ENCODE measurements around the gene ATP23.
A peak's percentile ranks its signal among the peaks of the same experiment; 100 is the strongest.

ATP23 gene

DNA sequence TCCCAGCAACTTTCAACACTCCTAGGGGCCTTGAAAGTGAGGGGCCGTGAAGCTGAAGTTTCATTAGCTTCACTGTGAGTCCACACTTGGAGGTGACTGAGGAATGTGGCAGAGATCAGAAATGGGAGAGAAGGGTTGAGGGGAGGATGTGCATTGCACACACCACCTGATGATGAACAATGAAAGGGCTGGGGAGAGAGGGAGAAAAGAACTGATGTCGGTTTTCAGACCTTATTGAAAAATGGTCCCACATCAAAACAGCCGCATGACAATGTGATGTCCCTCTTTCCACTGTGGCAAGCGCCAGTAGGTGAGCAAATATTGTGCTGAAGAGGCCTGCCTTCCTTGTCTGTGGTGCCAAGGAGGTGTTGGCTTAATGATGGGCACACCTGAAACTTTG is 32.3 kb upstream of the ATP23 start:
- DNase-seq, result no peak

DNA sequence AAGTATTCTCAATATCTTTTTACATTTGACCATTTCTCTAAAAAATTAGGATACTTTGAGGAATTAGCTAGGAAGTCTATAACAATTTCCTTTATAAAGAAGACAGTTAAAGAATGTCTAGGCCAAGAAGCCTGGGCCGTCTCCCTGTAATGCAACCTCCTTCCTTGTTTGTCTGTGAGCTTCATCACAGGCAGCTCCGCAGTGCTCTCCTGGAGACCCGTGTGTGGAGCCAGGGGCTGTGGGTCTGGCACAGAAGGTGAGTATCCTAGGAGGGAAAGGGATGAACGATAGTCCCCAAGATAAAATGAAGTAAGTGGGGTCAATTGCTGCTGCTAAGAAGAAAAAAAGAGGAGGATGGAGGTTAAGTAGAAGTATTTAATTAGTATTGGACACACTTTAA is 31.8 kb upstream of the ATP23 start:
- DNase-seq, result no peak

- DNase-seq, result no peak
Observed at GRCh38 chr12:57918147-57918546, 23.2 kb upstream of the ATP23 start.

- no peak for DNase-seq
Observed at GRCh38 chr12:57927086-57927485, 14.3 kb upstream of the ATP23 start.

DNA sequence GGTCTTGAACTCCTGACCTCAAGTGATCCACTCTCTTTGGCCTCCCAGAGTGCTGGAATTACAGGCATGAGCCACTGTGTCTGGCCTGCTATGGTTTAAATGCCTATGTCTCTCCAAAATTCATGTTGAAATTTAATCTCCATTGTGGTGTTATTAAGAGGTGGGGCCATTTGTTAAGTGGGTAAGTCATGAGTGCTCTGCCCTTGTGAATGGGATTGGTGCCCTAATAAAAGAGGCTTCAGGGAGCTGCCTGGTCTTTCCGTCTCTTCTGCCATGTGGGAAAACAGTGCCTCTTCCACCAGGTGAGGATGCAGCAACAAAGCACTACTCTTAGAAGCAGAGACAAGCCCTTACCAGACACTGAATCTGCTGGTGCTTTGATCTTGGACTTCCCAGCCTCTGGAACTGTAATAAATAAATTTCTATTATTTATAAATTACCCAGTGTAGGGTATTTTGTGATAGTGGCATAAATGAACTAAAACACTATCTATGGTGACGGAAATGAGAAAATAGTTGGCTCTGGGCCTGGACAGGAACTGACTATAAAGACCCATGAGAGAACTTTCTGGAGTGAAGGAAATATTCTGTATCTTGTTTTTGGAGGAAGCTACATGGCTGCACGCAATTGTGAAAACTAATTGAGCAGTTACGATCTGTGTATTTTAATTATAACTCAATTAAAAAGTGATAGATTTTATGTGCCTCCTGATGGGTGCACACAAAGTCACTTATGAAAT is 12.1 kb upstream of the ATP23 start:
- no peak for DNase-seq

- no peak for DNase-seq
Observed at GRCh38 chr12:57934819-57935218, 6.5 kb upstream of the ATP23 start.

DNA sequence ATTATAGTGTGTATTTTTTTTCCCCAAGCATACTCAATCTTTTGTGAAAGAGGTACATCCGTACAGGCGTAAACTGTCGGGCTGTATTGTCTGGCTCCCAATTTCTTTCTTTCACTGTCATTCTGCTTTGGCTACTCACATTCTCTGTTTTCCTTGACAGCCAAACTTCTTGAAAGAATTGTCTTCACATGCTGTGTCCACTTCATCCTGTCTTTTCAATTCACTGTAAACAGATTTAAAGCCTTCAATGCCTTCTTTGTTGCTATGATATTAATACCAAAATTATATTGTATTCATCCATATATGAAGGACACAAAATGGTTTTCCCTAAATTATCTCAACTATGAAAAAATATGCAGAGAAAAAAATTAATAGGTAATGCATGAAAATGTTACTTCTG is 6.0 kb upstream of the ATP23 start:
- no peak for DNase-seq

DNA sequence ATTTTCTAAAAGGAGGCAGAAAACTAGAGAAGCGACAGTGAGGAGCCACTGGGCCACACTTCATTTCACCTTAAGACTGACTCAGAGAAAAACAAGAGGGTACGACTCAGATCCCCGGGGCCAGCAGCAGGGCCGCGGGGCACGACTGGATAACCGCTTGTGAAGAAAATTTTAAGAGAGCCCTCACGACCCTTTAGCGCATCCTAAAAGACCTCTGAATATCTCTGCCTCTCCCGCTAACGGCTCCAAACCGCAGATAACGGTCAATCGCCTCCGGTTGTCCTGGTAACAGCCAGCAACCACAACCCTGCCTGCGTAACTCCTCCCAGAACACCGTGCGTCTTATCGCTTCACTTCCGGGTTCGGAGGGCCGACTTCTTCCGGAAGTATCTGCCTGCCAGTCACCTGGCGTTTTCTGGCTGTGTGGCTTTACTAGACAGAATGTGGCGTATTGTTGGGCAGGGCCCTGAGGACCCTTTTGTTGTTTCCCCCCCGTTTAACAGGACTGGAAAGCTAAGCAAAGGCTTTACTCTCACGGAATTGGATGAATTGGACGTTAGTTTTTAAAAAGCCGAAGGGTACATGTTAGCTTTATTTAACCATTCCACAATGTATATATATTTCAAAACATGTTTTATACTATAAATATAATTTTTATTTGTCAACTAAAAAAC is 5.4 kb upstream of the ATP23 start:
- DNase-seq, result peak; percentile 90

DNA sequence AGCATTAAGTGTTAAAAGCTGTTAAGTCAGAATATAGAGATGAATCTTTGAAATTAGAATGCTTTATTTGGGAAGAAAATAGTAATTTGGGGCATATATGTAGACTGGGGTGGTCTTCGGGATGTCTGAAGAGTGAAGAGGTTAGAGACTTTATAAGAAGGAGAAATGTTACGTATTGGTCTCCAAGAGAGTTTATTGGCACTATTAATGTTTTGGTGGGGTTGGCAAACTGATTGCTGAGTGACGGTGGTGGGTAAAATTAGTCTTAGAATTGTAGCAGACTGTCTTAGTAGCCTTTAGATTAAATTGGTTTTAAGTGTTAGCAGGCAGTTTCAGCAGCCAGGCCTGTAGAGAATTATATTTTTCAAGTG is 4.9 kb upstream of the ATP23 start:
- no peak for DNase-seq

DNA sequence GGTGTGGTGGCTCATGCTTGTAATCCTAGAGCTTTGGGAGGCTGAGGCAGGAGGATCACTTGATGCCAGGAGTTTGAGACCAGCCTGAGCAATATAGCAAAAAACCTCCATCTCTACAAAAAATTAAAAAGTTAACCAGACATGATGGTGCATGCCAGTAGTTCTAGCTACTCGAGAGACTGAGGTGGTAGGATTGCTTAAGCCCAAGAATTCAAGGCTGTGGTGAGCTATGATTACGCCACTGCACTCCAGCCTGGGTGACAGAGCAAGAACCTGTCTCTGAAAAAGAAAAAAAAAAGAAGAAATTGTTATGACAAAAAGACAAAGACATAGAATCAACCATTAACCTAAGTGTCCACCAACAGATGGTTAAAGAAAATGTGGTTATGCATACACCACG is 2.1 kb upstream of the ATP23 start:
- DNase-seq, result no peak

- DNase-seq, result no peak
Observed at GRCh38 chr12:57940052-57940914, 1.1 kb upstream of the ATP23 start.

- DNase-seq, result no peak
Observed at GRCh38 chr12:57940915-57941164, 527 bp upstream of the ATP23 start.

DNA sequence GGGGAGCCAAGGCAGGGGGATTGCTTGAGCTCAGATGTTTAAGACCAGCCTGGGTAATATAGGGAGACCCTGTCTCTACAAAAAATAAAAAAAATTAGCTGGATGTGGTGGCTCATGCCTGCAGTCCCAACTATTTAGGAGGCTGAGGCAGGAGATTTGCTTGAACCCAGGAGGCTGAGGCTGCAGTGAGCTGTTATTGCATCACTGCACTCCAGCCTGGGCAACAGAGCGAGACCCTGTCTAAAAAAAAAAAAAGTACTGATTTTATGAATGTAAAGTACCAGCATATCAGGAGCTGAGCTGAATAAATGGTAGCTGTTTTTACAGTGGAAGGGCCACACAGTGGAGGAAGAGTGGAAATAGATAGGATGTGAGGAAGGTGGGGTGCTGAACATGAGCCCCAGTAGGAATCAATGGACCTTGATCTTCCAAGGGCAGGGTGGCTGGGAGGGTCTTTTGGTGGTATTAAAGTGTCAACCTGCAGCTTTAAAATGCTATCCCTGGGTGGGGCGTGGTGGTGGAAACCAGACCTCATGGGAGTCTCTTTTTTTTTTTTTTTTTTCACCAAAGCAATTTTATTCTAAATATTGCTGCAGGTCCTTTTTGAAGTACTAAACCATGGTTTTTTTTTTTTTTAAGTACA is 2.2 kb downstream of the ATP23 start:
- DNase-seq, result no peak

GRCh38 chr12:57944313-57945023 is 3.1 kb downstream of the ATP23 start:
- DNase-seq, result no peak

DNA sequence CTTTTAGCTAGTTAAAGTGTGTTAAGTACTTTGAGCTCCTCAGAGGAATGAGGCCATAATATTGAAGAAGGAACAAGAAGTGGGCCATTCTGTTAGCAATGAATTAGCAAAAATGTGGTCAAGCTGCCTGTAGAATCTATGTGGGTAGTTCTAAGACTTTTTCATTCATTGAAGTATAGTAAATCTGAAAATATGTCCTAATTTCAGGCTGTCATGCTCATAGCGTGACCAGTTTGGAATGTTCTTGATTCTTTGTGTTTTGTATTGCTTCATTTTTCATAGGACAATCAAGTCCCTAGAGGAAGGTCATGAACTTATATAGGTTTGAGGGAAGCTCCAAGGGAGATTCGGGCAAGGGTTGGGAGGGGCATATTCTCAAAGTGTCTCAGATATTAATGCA is 11.4 kb downstream of the ATP23 start:
- no peak for DNase-seq

GRCh38 chr12:57954768-57955167 is 13.4 kb downstream of the ATP23 start:
- DNase-seq, result no peak

GRCh38 chr12:57958061-57958657 is 16.8 kb downstream of the ATP23 start:
- no peak for DNase-seq

DNA sequence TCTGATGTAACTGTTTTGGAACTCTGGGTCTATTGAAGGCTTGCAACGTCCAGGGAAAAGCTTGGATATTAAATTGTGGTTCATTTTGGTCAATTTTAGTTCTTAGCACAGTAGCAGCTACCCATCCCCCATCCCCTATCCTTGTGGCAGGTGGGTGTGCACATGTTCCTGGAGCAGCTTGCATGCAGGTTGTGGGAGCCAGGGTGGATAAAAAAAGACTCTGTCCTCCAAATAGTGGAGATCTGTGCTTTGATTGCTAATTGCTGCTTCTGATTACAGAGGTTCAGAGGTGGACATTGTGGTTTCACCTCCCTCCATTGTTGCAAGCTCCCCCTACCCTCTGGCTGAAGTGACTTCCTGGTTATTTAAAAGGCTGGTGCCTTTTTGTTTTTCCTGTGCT is 23.1 kb downstream of the ATP23 start:
- no peak for DNase-seq

DNA sequence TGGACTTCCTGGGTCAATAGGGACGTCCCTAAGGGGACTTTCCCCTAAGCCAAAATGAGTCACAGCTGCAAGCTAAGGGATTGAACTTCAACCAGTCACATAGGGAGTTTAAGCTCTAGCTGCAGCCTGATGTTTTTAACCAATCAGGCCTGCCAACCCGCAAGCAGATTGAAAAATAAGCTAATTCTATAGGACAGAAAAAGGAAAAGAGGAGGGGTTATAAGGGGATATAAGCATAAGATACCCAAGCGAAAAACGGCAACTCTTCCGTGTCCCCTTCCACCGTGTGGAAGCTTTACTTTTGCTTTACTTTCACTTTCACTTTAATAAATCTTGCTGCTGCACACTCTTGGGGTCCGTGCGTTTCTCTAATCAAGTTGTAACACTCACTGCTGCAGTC is 24.4 kb downstream of the ATP23 start:
- no peak for DNase-seq

DNA sequence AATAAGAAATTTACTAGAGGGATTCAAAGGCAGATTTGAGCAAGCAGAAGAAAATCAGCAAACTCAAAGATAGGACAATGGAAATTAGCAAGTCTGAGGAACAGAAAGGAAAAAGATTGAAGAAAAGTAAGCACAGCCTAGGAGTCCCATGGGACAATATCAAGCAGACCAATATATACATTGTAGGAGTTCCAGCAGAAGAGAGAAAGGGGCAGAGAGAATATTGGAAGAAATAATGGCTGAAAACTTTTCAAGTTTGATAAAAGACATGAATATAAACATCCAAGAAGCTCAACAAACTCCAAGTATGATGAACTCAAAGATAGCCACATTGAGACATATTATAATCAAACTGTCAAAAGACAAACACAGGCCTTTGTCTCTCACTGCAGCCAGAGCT is 25.2 kb downstream of the ATP23 start:
- no peak for DNase-seq

DNA sequence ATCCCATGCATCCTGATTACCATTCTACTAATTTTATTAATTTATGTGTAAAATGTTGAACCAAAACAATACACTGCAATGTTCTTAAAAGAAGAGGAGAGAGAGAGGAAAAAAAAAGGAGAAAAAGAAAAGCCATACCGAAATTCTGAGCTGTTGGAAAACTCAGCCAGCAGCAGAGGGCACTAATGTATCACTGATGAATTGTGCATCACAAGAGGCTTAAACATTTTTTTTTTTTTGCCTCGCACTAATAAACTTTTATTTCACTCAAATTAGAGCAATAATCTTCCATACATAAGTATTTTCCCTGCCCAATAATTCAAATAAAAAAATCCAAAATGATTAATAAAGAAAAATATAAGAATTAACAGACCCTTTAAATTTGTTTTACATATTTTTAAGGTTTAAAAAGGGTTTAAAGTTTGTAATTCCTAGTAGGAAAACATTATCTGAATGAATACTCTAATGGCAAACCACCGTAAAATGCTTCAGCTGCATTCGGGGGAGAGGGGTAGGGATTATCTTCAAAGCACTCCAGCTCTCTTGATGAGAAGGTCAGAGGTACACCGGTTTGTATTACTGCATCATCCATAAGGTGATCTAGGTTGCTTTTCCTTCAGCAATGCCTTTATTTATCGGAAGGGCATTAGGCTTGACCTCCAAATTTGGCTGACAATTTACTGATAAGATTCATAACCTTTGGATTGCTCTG is 41.9 kb downstream of the ATP23 start:
- no peak for DNase-seq

Data from activated CD8-positive, alpha-beta memory T cell treated with anti-CD3 and anti-CD28 coated beads, Interleukin-2, amount 50 U/mL, for 48 hours (primary cell).